NB4 (cell line): ENCODE measurements around the gene CDHR3.

Experiments
- MYC ChIP-seq: IDR thresholded peaks from 2 replicates; pipeline ENCODE4 v1.6.1; 2011; ENCODE audit warnings: low read depth, low read length
- POLR2A ChIP-seq: IDR thresholded peaks from 2 replicates; pipeline ENCODE4 v1.6.1; 2011; ENCODE audit warnings: mild to moderate bottlenecking; ENCODE audit not compliant: insufficient read length; ENCODE audit errors: extremely low read depth
- TF ChIP-seq, protein P1 (sequence below): IDR thresholded peaks from one replicate; pipeline ENCODE4 v1.5.1; 2012; ENCODE audit warnings: low read depth, low read length
- TF ChIP-seq, protein P2 (sequence below): IDR thresholded peaks from 2 replicates; pipeline ENCODE4 v1.6.1; 2011; ENCODE audit warnings: low read depth, low read length

DNA sequence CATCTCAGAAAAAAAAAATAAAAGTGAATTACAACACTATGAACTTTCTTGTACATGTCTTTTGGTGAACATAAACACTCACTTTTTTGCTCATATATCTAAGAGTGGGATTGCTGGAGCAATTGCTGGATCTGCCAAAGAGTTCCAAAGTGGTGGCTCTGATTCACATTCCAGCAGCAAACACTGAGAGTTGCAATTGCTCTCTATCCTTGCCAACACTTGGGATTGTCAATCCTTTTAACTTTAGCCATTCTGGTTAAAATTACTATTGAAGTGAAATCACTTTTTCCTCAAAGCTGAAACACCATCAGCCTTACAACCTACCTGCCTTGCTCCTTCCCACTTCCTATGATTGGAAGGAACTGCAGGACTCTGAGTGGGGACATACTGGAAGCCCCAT, 70.7 kb downstream of the CDHR3 start:
- TF ChIP-seq, protein P1, sequence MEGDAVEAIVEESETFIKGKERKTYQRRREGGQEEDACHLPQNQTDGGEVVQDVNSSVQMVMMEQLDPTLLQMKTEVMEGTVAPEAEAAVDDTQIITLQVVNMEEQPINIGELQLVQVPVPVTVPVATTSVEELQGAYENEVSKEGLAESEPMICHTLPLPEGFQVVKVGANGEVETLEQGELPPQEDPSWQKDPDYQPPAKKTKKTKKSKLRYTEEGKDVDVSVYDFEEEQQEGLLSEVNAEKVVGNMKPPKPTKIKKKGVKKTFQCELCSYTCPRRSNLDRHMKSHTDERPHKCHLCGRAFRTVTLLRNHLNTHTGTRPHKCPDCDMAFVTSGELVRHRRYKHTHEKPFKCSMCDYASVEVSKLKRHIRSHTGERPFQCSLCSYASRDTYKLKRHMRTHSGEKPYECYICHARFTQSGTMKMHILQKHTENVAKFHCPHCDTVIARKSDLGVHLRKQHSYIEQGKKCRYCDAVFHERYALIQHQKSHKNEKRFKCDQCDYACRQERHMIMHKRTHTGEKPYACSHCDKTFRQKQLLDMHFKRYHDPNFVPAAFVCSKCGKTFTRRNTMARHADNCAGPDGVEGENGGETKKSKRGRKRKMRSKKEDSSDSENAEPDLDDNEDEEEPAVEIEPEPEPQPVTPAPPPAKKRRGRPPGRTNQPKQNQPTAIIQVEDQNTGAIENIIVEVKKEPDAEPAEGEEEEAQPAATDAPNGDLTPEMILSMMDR = no peak
- TF ChIP-seq POLR2A = no peak
- TF ChIP-seq, protein P2, sequence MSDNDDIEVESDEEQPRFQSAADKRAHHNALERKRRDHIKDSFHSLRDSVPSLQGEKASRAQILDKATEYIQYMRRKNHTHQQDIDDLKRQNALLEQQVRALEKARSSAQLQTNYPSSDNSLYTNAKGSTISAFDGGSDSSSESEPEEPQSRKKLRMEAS = no peak
- TF ChIP-seq MYC = no peak
